GM12872 (cell line): ENCODE data around the gene YTHDC2.

Experiments used
- TF ChIP-seq, protein P1 (sequence below): IDR thresholded peaks from 3 replicates; pipeline ENCODE4 v1.5.1; 2011; ENCODE audit warnings: low read depth, mild to moderate bottlenecking, low read length, moderate library complexity; ENCODE audit not compliant: insufficient read depth

YTHDC2 gene

DNA sequence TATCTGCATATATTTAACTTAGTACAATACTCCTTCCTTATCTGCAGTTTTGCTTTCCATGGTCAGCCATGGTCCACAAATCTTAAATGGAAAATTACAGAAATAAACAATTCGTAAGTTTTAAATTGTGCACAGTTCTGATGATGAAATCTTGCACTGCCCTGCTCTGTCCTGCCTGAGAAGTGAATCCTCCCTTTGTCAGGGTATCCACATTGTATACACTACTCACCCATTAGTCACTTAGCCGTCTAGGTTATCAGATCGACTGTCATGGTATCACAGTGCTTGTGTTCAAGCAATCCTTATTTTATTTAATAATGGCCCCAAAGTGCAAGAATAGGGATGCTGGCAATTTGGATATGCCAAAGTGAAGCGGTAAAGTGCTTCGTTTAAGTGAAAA lies 8.3 kb upstream of the YTHDC2 start:
- TF ChIP-seq, protein P1, sequence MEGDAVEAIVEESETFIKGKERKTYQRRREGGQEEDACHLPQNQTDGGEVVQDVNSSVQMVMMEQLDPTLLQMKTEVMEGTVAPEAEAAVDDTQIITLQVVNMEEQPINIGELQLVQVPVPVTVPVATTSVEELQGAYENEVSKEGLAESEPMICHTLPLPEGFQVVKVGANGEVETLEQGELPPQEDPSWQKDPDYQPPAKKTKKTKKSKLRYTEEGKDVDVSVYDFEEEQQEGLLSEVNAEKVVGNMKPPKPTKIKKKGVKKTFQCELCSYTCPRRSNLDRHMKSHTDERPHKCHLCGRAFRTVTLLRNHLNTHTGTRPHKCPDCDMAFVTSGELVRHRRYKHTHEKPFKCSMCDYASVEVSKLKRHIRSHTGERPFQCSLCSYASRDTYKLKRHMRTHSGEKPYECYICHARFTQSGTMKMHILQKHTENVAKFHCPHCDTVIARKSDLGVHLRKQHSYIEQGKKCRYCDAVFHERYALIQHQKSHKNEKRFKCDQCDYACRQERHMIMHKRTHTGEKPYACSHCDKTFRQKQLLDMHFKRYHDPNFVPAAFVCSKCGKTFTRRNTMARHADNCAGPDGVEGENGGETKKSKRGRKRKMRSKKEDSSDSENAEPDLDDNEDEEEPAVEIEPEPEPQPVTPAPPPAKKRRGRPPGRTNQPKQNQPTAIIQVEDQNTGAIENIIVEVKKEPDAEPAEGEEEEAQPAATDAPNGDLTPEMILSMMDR, result no peak

DNA sequence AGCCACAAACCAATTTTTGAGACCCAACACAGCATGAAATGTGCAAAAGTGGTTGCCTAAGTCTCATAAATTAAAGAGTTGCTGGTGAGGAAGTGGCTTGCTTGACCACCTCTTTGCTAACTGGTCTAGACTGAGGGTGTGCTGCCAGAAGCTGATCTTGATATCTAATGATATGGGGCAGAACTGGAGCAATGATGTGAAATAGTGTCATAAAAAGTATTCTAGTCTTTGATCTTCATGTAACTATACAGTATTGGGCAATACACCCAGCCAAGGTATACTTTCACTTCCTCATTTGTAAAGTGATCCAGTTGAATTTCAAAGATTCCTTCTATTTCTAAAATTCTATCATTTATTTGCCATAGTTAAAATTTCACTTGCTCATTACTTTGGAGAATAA lies 5.9 kb upstream of the YTHDC2 start:
- TF ChIP-seq, protein P1, result no peak

DNA sequence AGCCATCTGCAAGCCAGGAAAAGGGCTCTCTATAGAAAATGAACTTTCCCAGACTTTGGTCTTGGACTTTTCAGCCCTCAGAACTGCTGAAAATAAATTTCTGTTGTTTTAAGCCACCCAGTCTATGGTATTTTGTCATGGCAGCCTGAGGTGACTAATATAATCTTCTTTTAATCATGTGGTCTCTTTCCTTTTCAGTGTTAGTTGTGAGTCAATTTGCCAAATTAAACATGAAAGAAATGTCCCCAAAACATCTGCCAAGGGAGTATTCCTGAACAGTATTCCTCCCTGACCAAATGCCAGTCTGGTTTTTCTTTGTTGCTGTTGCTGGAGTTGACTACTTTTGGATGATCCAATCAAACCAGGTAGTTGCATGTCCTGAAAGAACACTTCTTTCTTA lies 4.7 kb upstream of the YTHDC2 start:
- TF ChIP-seq, protein P1, result no peak

DNA sequence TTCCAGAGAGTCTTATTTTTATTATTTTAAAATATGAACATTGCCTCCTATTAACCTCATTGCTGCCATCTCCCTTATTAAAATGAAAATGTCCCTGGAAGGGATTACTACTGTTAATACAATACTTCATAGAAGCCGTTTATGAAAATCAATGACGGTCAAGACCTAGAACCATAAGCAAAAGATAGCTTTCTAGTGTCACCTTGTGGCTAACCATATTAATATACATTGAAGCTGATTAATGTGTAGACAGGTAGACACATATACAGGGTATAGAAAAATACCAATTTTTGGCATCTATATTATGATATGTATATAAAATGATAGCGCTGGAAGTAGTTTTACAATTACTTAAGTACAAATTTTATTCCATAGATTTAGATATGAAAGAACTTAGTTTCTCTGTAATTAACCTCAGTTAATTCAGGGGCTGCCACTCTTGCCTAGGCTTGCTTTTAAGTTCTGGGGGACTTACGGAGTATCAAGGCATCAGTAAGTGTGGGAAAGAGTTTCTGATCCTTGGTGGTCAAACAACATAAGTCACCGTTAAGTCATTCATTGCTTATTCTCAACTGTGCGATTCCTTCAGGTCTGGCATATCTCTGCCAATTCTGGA lies 2.5 kb upstream of the YTHDC2 start:
- TF ChIP-seq, protein P1, result no peak

DNA sequence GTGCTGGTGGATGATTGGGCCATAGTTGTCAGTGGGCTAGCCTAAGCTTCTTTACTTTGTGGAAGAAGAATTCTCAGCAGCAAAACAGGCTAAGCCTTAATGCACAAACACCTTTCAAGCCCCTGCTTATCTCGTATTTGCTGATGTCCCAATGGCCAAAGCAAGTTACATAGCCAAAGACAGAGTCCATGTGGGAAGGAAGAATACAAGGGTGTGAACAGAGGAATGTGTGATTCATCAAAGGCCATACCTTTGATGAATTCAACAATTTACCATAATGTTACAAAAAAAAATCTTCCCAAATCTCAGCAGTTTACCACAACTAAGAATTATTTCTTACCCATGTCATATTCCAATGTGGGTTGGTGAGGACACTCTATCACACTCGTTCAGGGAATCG lies 1.2 kb upstream of the YTHDC2 start:
- TF ChIP-seq, protein P1, result no peak

DNA sequence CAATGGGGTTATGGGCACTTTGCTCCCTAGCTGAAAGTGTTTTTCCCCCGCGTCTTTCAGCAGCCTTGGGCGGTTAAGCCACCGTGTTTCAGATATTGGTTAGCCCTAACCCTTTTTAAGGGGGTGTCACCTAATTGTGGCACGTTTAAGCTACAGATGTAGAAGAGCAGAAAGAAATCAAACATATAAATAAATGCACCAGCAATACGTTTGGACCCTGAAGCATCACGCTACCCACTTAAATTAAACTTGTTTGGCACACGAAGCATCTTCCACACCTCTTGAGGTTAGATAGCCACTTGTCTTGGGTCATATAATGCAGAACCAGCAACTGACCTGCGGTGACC lies 768 bp downstream of the YTHDC2 start:
- TF ChIP-seq, protein P1, result no peak

DNA sequence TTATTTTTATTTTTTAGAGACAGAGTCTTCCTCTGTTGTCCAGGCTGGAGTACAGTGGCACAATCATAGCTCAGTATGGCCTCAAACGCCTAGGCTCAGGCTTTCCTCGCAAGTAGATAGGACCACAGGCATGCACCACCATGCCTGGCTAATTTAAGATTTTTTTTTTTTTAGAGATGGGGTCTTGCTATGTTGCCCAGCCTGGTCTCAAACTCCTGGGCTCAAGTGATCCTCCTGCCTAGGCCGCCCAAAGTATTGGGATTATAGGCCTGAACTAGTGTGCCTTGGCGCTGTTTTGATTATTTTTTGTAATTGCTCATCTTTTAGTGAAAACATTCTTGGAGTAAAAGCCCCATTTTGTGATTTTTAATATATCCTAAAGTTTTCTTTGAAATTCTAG lies 5.4 kb downstream of the YTHDC2 start:
- TF ChIP-seq, protein P1, result no peak
